ENCODE data around the gene DIP2B.
"Not testable (repeated sequence)": the region's sequence is repeated elsewhere in the genome, so short reads cannot be mapped to it uniquely, and the experiment has no call there.

The DIP2B gene

GRCh38 chr12:50517421-50518048 lies 12.8 kb downstream of the DIP2B start:
- FAIRE-seq, result peak; percentile 88
- no peak for DNase-seq (ENCODE audit: extremely low spot score, insufficient read length, low read depth)

- no peak for FAIRE-seq
- no peak for DNase-seq (ENCODE audit: extremely low spot score, insufficient read length, low read depth)
Observed at GRCh38 chr12:50518090-50518489, 13.3 kb downstream of the DIP2B start.

- FAIRE-seq (no peak), DNase-seq (ENCODE audit: extremely low spot score, insufficient read length, low read depth) (no peak)
Observed at GRCh38 chr12:50519353-50519752, 14.6 kb downstream of the DIP2B start.

- DNase-seq (ENCODE audit: extremely low spot score, insufficient read length, low read depth) (no peak), FAIRE-seq (no peak)
Observed at GRCh38 chr12:50520416-50521207, 15.8 kb downstream of the DIP2B start.

GRCh38 chr12:50521781-50522180 lies 17.0 kb downstream of the DIP2B start:
- not testable (repeated sequence) for DNase-seq (ENCODE audit: extremely low spot score, insufficient read length, low read depth); FAIRE-seq

GRCh38 chr12:50523772-50524171 lies 19.0 kb downstream of the DIP2B start:
- DNase-seq (ENCODE audit: extremely low spot score, insufficient read length, low read depth), result no peak
- no peak for FAIRE-seq

GRCh38 chr12:50524621-50525020 lies 19.8 kb downstream of the DIP2B start:
- FAIRE-seq (no peak), DNase-seq (ENCODE audit: extremely low spot score, insufficient read length, low read depth) (no peak)

GRCh38 chr12:50525422-50525821 lies 20.6 kb downstream of the DIP2B start:
- FAIRE-seq, result no peak
- DNase-seq (ENCODE audit: extremely low spot score, insufficient read length, low read depth), result no peak

GRCh38 chr12:50527359-50527726 lies 22.6 kb downstream of the DIP2B start:
- FAIRE-seq, result no peak
- DNase-seq (ENCODE audit: extremely low spot score, insufficient read length, low read depth), result no peak

- FAIRE-seq (no peak), DNase-seq (ENCODE audit: extremely low spot score, insufficient read length, low read depth) (no peak)
Observed at GRCh38 chr12:50528800-50529199, 24.0 kb downstream of the DIP2B start.

GRCh38 chr12:50529345-50529744 lies 24.6 kb downstream of the DIP2B start:
- DNase-seq (ENCODE audit: extremely low spot score, insufficient read length, low read depth), result no peak
- FAIRE-seq, result no peak

- DNase-seq (ENCODE audit: extremely low spot score, insufficient read length, low read depth) (no peak), FAIRE-seq (no peak)
Observed at GRCh38 chr12:50530532-50530931, 25.7 kb downstream of the DIP2B start.

- DNase-seq (ENCODE audit: extremely low spot score, insufficient read length, low read depth), result no peak
- peak; percentile 9 for FAIRE-seq
Observed at GRCh38 chr12:50533203-50533584, 28.4 kb downstream of the DIP2B start.

- FAIRE-seq, result no peak
- no peak for DNase-seq (ENCODE audit: extremely low spot score, insufficient read length, low read depth)
Observed at GRCh38 chr12:50533971-50534370, 29.2 kb downstream of the DIP2B start.

GRCh38 chr12:50536831-50537537 lies 32.2 kb downstream of the DIP2B start:
- DNase-seq (ENCODE audit: extremely low spot score, insufficient read length, low read depth) (no peak), FAIRE-seq (no peak)

- DNase-seq (ENCODE audit: extremely low spot score, insufficient read length, low read depth), result no peak
- no peak for FAIRE-seq
Observed at GRCh38 chr12:50537538-50537919, 32.7 kb downstream of the DIP2B start.

GRCh38 chr12:50538182-50538581 lies 33.4 kb downstream of the DIP2B start:
- no peak for FAIRE-seq
- DNase-seq (ENCODE audit: extremely low spot score, insufficient read length, low read depth), result no peak

GRCh38 chr12:50541139-50541538 lies 36.4 kb downstream of the DIP2B start:
- FAIRE-seq (no peak), DNase-seq (ENCODE audit: extremely low spot score, insufficient read length, low read depth) (no peak)

- FAIRE-seq, result no peak
- no peak for DNase-seq (ENCODE audit: extremely low spot score, insufficient read length, low read depth)
Observed at GRCh38 chr12:50542448-50542847, 37.7 kb downstream of the DIP2B start.

- DNase-seq (ENCODE audit: extremely low spot score, insufficient read length, low read depth); FAIRE-seq: not testable (repeated sequence)
Observed at GRCh38 chr12:50543188-50543587, 38.4 kb downstream of the DIP2B start.

GRCh38 chr12:50545213-50545612 lies 40.4 kb downstream of the DIP2B start:
- DNase-seq (ENCODE audit: extremely low spot score, insufficient read length, low read depth) (no peak), FAIRE-seq (no peak)
